Trophoblast cell (in vitro differentiated cells and primary cell): ENCODE results near the gene SPOPL.
A peak's percentile ranks its signal among the peaks of the same experiment; 100 is the strongest.
"Not testable (repeated sequence)": the region's sequence is repeated elsewhere in the genome, so short reads cannot be mapped to it uniquely, and the experiment has no call there.

Experiments used
- DNase-seq, 2 donors: peaks; one replicate each; pipeline ENCODE4 v3.0.0-alpha.2; 2016
- H2AFZ ChIP-seq: 2 replicates; pipeline ENCODE4 v1.6.1; 2013; ENCODE audit warnings: low read length, moderate library complexity, mild to moderate bottlenecking; ENCODE audit not compliant: insufficient read depth, poor library complexity
- H2AK5ac ChIP-seq: 2 replicates; pipeline ENCODE4 v1.6.1; 2013; ENCODE audit warnings: mild to moderate bottlenecking, low read length
- H2BK120ac ChIP-seq: 2 replicates; pipeline ENCODE4 v1.6.1; 2013; ENCODE audit warnings: low read length, mild to moderate bottlenecking, moderate library complexity; ENCODE audit not compliant: insufficient read depth, poor library complexity
- H2BK12ac ChIP-seq: 2 replicates; pipeline ENCODE4 v1.6.1; 2013; ENCODE audit warnings: mild to moderate bottlenecking, low read length, moderate library complexity
- H2BK5ac ChIP-seq: 2 replicates; pipeline ENCODE4 v1.6.1; 2013; ENCODE audit warnings: low read length, low read depth, moderate library complexity, mild to moderate bottlenecking; ENCODE audit not compliant: poor library complexity
- H3K14ac ChIP-seq: 2 replicates; pipeline ENCODE4 v1.6.1; 2013; ENCODE audit warnings: mild to moderate bottlenecking, low read length
- H3K18ac ChIP-seq: 2 replicates; pipeline ENCODE4 v1.6.1; 2013; ENCODE audit warnings: mild to moderate bottlenecking, low read length
- H3K23ac ChIP-seq: 2 replicates; pipeline ENCODE4 v1.6.1; 2013; ENCODE audit warnings: low read length
- H3K27ac ChIP-seq: 2 replicates; pipeline ENCODE4 v1.5.1; 2013; ENCODE audit warnings: low read depth, mild to moderate bottlenecking, inconsistent platforms, low read length, moderate library complexity
- H3K27me3 ChIP-seq: 2 replicates; pipeline ENCODE4 v1.6.1; 2013; ENCODE audit warnings: inconsistent platforms, mild to moderate bottlenecking, low read length, moderate library complexity; ENCODE audit not compliant: insufficient read depth
- H3K36me3 ChIP-seq, 2 experiments: 1 replicate in 1 of 2; 2 replicates in 1 of 2; pipeline ENCODE4 v1.6.1; 2013; ENCODE audit warnings: low read length in 2 of 2, mild to moderate bottlenecking in 2 of 2, moderate library complexity in 1 of 2; ENCODE audit not compliant: insufficient read depth in 2 of 2, control insufficient read depth in 1 of 2
- H3K4ac ChIP-seq: 2 replicates; pipeline ENCODE4 v1.6.1; 2013; ENCODE audit warnings: low read depth, mild to moderate bottlenecking, low read length, moderate library complexity
- H3K4me1 ChIP-seq, 2 experiments: 1 replicate in 1 of 2; 2 replicates in 1 of 2; pipeline ENCODE4 v1.6.1; 2013; ENCODE audit warnings: low read length in 2 of 2, mild to moderate bottlenecking in 2 of 2, moderate library complexity in 1 of 2; ENCODE audit not compliant: insufficient read depth in 2 of 2, control insufficient read depth in 1 of 2
- H3K4me2 ChIP-seq: 2 replicates; pipeline ENCODE4 v1.6.1; 2013; ENCODE audit warnings: inconsistent platforms, mild to moderate bottlenecking, low read length, moderate library complexity
- H3K4me3 ChIP-seq: 2 replicates; pipeline ENCODE4 v1.5.1; 2013; ENCODE audit warnings: mild to moderate bottlenecking, low read depth, low read length, inconsistent platforms
- H3K79me1 ChIP-seq: one replicate; pipeline ENCODE4 v1.6.1; 2013; ENCODE audit warnings: low read length
- H3K79me2 ChIP-seq: 2 replicates; pipeline ENCODE4 v1.6.1; 2013; ENCODE audit warnings: low read length, mild to moderate bottlenecking; ENCODE audit not compliant: control insufficient read depth, insufficient read depth, poor library complexity
- H3K9ac ChIP-seq: 2 replicates; pipeline ENCODE4 v1.6.1; 2013; ENCODE audit warnings: mild to moderate bottlenecking, low read length
- H3K9me3 ChIP-seq: 2 replicates; pipeline ENCODE4 v1.6.1; 2013; ENCODE audit warnings: low read depth, mild to moderate bottlenecking, control low read depth, inconsistent platforms, low read length; ENCODE audit not compliant: insufficient read depth
- H4K12ac ChIP-seq: 2 replicates; pipeline ENCODE4 v1.6.1; 2013; ENCODE audit warnings: low read depth, mild to moderate bottlenecking, low read length, moderate library complexity
- H4K8ac ChIP-seq: 2 replicates; pipeline ENCODE4 v1.6.1; 2013; ENCODE audit warnings: low read depth, mild to moderate bottlenecking, low read length, moderate library complexity
- H4K91ac ChIP-seq: one replicate; pipeline ENCODE4 v1.6.1; 2013; ENCODE audit warnings: low read depth, mild to moderate bottlenecking, low read length, moderate library complexity
- WGBS: extraction: QIAGEN DNeasy Blood & Tissue Kit; methylation state at CpG from one replicate; pipeline ENCODE4 v1.1.7; 2013; ENCODE audit warnings: missing lambda C conversion rate; ENCODE audit not compliant: insufficient read length, insufficient coverage; ENCODE audit errors: extremely low coverage; 5-methylcytosine and 5-hydroxymethylcytosine counted together

Gene SPOPL

DNA sequence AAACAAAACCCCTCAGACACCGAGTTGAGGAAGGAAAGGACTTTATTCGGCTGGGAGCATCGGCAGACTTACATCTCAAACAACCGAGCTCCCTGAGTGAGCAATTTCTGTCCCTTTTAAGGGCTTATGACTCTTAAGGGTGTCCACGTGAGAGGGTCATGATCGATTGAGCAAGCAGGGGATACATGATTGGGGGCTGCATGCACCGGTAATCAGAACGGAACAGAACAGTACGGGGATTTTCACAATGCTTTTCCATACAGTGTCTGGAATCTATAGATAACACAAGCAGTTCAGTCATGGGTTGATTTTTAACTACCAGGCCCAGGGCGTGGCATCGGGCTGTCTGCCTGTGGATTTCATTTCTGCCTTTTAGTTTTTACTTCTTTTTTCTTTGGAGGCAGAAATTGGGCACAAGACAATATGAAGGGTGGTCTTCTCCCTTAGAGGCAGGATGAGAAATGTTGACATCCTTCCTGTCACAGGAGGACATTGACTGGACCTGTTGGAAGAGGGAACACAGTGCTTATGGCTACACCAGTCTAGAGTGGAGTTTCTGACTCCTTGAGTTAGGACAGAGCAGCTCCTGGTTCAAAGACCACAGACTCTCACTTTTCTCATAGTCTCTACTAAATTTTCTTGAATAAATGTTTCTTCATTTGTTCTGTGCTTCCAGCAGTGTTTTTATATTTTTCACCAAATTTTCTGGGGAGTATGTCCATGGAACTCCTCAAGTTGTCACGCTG lies 35.8 kb downstream of the SPOPL start:
- Histone ChIP-seq H3K36me3 (peaks cover 5 to 10% of the 10 kb centered on the region in 2 experiments), H3K79me2 (peaks cover 4% of the 10 kb centered on the region), H2AK5ac (no peak overlapping the region), H3K18ac (peak overlapping the region; percentile 3), H3K27me3 (no peaks in the 10 kb centered on the region), H3K27ac (peak overlapping the region; percentile 52), H2BK12ac (peak overlapping the region; percentile 58), H2BK120ac (no peak overlapping the region), H4K12ac (no peak overlapping the region), H3K23ac (no peak overlapping the region), H2BK5ac (no peak overlapping the region), H3K79me1 (peaks cover 3% of the 10 kb centered on the region), H3K14ac (no peak overlapping the region), H3K4me3 (no peak overlapping the region), H2AFZ (no peak overlapping the region), H3K4me2 (no peak overlapping the region), H4K8ac (no peak overlapping the region), H3K4ac (peak overlapping the region; percentile 93), H3K9me3 (no peaks in the 10 kb centered on the region), H3K9ac (no peak overlapping the region), H3K4me1 (peaks cover 3 to 7% of the 10 kb centered on the region in 2 experiments), H4K91ac (peak overlapping the region; percentile 25)
- DNase-seq = no peak
- WGBS = no CpG with 5 or more reads among the region's 12 CpGs

DNA sequence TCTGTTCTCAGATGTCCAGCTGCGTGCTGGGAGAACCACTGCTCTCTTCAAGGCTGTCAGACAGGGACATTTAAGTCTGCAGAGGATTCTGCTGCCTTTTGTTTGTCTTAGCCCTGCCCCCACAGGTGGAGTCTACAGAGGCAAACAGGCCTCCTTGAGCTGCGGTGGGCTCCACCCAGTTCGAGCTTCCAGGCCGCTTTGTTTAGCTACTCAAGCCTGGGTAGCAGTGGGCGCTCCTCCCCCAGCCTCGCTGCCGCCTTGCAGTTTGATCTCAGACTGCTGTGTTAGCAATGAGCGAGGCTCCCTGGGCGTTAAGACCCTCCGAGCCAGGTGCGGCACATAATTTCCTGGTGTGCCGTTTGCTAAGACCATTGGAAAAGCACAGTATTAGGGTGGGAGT lies 42.6 kb downstream of the SPOPL start:
- H3K4me2 ChIP-seq, H3K79me2 ChIP-seq, H3K36me3 ChIP-seq, H3K9me3 ChIP-seq, H3K18ac ChIP-seq, H3K9ac ChIP-seq, H4K12ac ChIP-seq, H3K14ac ChIP-seq, H2BK5ac ChIP-seq, H4K8ac ChIP-seq, H2AFZ ChIP-seq, H3K23ac ChIP-seq, DNase-seq, H3K4me3 ChIP-seq, H3K27me3 ChIP-seq, H4K91ac ChIP-seq, H2AK5ac ChIP-seq, H3K4me1 ChIP-seq, H2BK120ac ChIP-seq, H3K79me1 ChIP-seq, H2BK12ac ChIP-seq, H3K27ac ChIP-seq: not testable (repeated sequence)
- no CpG with 5 or more reads among the region's 12 CpGs for WGBS
- peak overlapping the region; percentile 34 for H3K4ac ChIP-seq

DNA sequence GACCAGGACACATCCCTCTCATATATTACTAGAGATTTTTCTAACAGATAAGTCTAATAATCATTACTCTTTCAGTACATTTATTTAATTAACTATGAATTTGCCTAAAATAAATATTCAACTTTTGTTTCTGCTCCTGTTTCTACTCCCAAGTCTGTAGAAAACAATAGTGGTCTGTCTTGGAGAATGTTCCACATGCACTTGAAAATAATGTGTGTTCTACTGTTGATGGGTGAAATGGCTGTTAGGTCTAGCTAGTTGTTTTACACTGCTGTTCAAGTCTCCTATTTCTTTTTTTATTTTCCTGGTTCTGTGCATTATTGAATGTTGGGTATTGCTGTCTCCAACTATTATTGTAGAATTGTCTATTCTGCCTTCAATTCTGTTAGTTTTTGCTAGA lies 47.2 kb downstream of the SPOPL start:
- H3K4me1 ChIP-seq = peaks cover 0 to 2% of the 10 kb centered on the region in 2 experiments
- no peak overlapping the region for H4K91ac ChIP-seq
- no peak overlapping the region for H3K27ac ChIP-seq
- no peak for DNase-seq
- H4K8ac ChIP-seq = no peak overlapping the region
- H3K4me2 ChIP-seq = no peak overlapping the region
- H3K4ac ChIP-seq = no peak overlapping the region
- H3K36me3 ChIP-seq = peaks cover 2 to 8% of the 10 kb centered on the region in 2 experiments
- no peak overlapping the region for H2BK12ac ChIP-seq
- H2BK120ac ChIP-seq = no peak overlapping the region
- no peak overlapping the region for H3K23ac ChIP-seq
- peaks cover 2% of the 10 kb centered on the region for H3K79me2 ChIP-seq
- no peak overlapping the region for H3K4me3 ChIP-seq
- no peak overlapping the region for H3K18ac ChIP-seq
- no peak overlapping the region for H3K9ac ChIP-seq
- H3K27me3 ChIP-seq = no peaks in the 10 kb centered on the region
- H3K9me3 ChIP-seq = no peaks in the 10 kb centered on the region
- no peak overlapping the region for H4K12ac ChIP-seq
- no peak overlapping the region for H2AK5ac ChIP-seq
- no peak overlapping the region for H2BK5ac ChIP-seq
- H2AFZ ChIP-seq = no peak overlapping the region
- H3K14ac ChIP-seq = no peak overlapping the region
- H3K79me1 ChIP-seq = no peaks in the 10 kb centered on the region

DNA sequence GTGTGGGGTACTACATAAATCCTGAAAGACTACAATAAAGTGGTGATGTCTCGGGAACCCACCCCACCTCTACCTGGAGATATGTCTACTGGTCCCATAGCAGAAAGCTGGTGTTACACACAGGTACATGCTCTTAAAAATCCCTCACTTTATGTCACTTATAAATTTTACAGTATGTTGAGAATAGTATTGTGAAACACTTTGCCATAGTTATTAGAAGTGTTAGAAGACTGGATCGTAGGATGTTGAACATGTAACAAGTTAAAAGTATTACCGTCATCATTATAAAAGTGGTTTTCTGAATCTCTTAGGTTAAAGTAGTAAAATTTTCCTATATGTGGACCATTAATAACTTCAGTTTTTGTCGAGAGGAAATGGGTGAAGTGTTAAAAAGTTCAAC lies 48.6 kb downstream of the SPOPL start:
- H3K4me3 ChIP-seq = no peak overlapping the region
- H2BK120ac ChIP-seq = no peak overlapping the region
- no peaks in the 10 kb centered on the region for H3K79me2 ChIP-seq
- H4K12ac ChIP-seq = no peak overlapping the region
- no peak overlapping the region for H4K8ac ChIP-seq
- no peak overlapping the region for H2AFZ ChIP-seq
- no peak overlapping the region for H2BK12ac ChIP-seq
- H3K4me1 ChIP-seq = no peaks in the 10 kb centered on the region
- H3K4me2 ChIP-seq = no peak overlapping the region
- no peak overlapping the region for H3K9ac ChIP-seq
- no peaks in the 10 kb centered on the region for H3K27me3 ChIP-seq
- no peak overlapping the region for H3K14ac ChIP-seq
- H2AK5ac ChIP-seq = no peak overlapping the region
- no peak overlapping the region for H3K27ac ChIP-seq
- WGBS = no CpG with 5 or more reads among the region's 4 CpGs
- H3K18ac ChIP-seq = no peak overlapping the region
- no peaks in the 10 kb centered on the region for H3K79me1 ChIP-seq
- H3K23ac ChIP-seq = no peak overlapping the region
- H3K9me3 ChIP-seq = no peaks in the 10 kb centered on the region
- DNase-seq = no peak
- no peak overlapping the region for H4K91ac ChIP-seq
- no peak overlapping the region for H2BK5ac ChIP-seq
- H3K36me3 ChIP-seq = peaks cover 2 to 5% of the 10 kb centered on the region in 2 experiments
- no peak overlapping the region for H3K4ac ChIP-seq
